Liver (tissue), 9 donors: ENCODE data around the gene LMBRD1. TPM values are rescaled to one million over a fixed set of nuclear protein-coding genes. Genes with fewer than 3 reads are reported as not detected.
"Not testable (repeated sequence)": the region's sequence is repeated elsewhere in the genome, so short reads cannot be mapped to it uniquely, and the experiment has no call there.

Experiments
- DNase-seq: peaks from one replicate; pipeline ENCODE4 v3.0.0-alpha.2; 2017; ENCODE audit warnings: low spot score
- H3K27ac ChIP-seq, 2 donors: one replicate each; pipeline ENCODE4 v1.7.0; 2013; ENCODE audit warnings: inconsistent platforms in 2 of 2, low read length in 2 of 2, control low read depth in 1 of 2, low read depth in 1 of 2, mild to moderate bottlenecking in 1 of 2
- H3K27me3 ChIP-seq, 4 donors: one replicate each; pipeline versions ENCODE4 v1.6.1 to v1.7.0; 2013; ENCODE audit warnings: low read length in 3 of 4, inconsistent platforms in 1 of 4, mild to moderate bottlenecking in 1 of 4, moderate library complexity in 1 of 4; ENCODE audit not compliant: control insufficient read depth in 4 of 4, insufficient read depth in 4 of 4
- H3K36me3 ChIP-seq, 4 donors: one replicate each; pipeline versions ENCODE4 v1.6.1 to v1.7.0; 2013; ENCODE audit warnings: low read length in 3 of 4, mild to moderate bottlenecking in 3 of 4, low read depth in 1 of 4, moderate library complexity in 1 of 4; ENCODE audit not compliant: control insufficient read depth in 4 of 4, insufficient read depth in 3 of 4
- H3K4me1 ChIP-seq, 4 donors: one replicate each; pipeline versions ENCODE4 v1.6.1 to v1.7.0; 2013; ENCODE audit warnings: low read length in 3 of 4, mild to moderate bottlenecking in 3 of 4, moderate library complexity in 1 of 4; ENCODE audit not compliant: control insufficient read depth in 4 of 4, insufficient read depth in 4 of 4
- H3K4me3 ChIP-seq, 3 donors: one replicate each; pipeline versions ENCODE4 v1.6.1 to v1.7.0; 2013; ENCODE audit warnings: low read length in 3 of 3, control low read depth in 1 of 3, low read depth in 1 of 3, mild to moderate bottlenecking in 1 of 3
- H3K9ac ChIP-seq, 2 donors: one replicate each; pipeline ENCODE4 v1.7.0; 2013; ENCODE audit warnings: low read length in 2 of 2, mild to moderate bottlenecking in 2 of 2, moderate library complexity in 2 of 2, control low read depth in 1 of 2, low read depth in 1 of 2
- H3K9me3 ChIP-seq, 4 donors: one replicate each; pipeline versions ENCODE4 v1.6.1 to v1.7.0; 2013; ENCODE audit warnings: low read length in 3 of 4; ENCODE audit not compliant: control insufficient read depth in 4 of 4
- EGR1 ChIP-seq, 2 donors: IDR thresholded peaks; 2 replicates each; pipeline ENCODE4 v1.6.1; 2016 to 2018; ENCODE audit warnings: antibody characterized with exemption in 2 of 2, low read depth in 2 of 2
- FOXA1 ChIP-seq: IDR thresholded peaks from 2 replicates; pipeline ENCODE4 v1.6.1; 2016; ENCODE audit warnings: antibody characterized with exemption
- FOXA2 ChIP-seq: IDR thresholded peaks from 2 replicates; pipeline ENCODE4 v1.6.1; 2016; ENCODE audit warnings: antibody characterized with exemption
- GABPA ChIP-seq, 2 donors: IDR thresholded peaks in 1 of 2; conservative IDR thresholded peaks in 1 of 2; 2 replicates each; pipeline ENCODE4 v1.6.1; 2016; ENCODE audit warnings: antibody characterized with exemption in 2 of 2, mild to moderate bottlenecking in 1 of 2, moderate library complexity in 1 of 2
- HNF4G ChIP-seq: IDR thresholded peaks from 2 replicates; pipeline ENCODE4 v1.6.1; 2016; ENCODE audit warnings: antibody characterized with exemption
- MAX ChIP-seq: IDR thresholded peaks from 2 replicates; pipeline ENCODE4 v1.6.1; 2016; ENCODE audit warnings: antibody characterized with exemption
- NR2F2 ChIP-seq: IDR thresholded peaks from 2 replicates; pipeline ENCODE4 v1.6.1; 2016; ENCODE audit warnings: antibody characterized with exemption
- REST ChIP-seq: IDR thresholded peaks from 2 replicates; pipeline ENCODE4 v1.6.1; 2016; ENCODE audit warnings: antibody characterized with exemption, mild to moderate bottlenecking
- RXRA ChIP-seq, 2 donors: IDR thresholded peaks; 2 replicates each; pipeline ENCODE4 v1.6.1; 2017 to 2018; ENCODE audit warnings: antibody characterized with exemption in 2 of 2, mild to moderate bottlenecking in 1 of 2
- SP1 ChIP-seq: IDR thresholded peaks from 2 replicates; pipeline ENCODE4 v1.6.1; 2018; ENCODE audit warnings: antibody characterized with exemption, mild to moderate bottlenecking
- TAF1 ChIP-seq: conservative IDR thresholded peaks from 2 replicates; pipeline ENCODE4 v1.6.1; 2016; ENCODE audit warnings: antibody characterized with exemption, mild to moderate bottlenecking
- YY1 ChIP-seq: IDR thresholded peaks from 2 replicates; pipeline ENCODE4 v1.6.1; 2016; ENCODE audit warnings: antibody characterized with exemption, mild to moderate bottlenecking
- WGBS: extraction: QIAGEN DNeasy Blood & Tissue Kit; methylation state at CpG from one replicate; pipeline ENCODE4 v1.1.7; 2013; 5-methylcytosine and 5-hydroxymethylcytosine counted together
- polyA plus RNA-seq, 2 donors: library from polyadenylated mRNA; stranded (reverse) in 1 of 2; unstranded in 1 of 2; fragments of 200-250 nt in 1 of 2; fragments of >200 nt in 1 of 2; fragmentation: Nextera tagmentation in 1 of 2; extraction: Ambion mirVana in 1 of 2; gene quantifications; one replicate each; pipeline versions ENCODE4 v1.2.1 to v1.2.3, GENCODE V29; 2013 to 2015
- total RNA-seq, 2 donors: library from RNA; depleted of rRNA; stranded (reverse); fragments of >200 nt; gene quantifications; one replicate each; pipeline ENCODE4 v1.2.3, GENCODE V29; 2014
- TF ChIP-seq, protein P1 (sequence below): IDR thresholded peaks from 2 replicates; pipeline ENCODE4 v1.6.1; 2016; ENCODE audit warnings: antibody characterized with exemption
- TF ChIP-seq, protein P2 (sequence below): fragments of 150-350 bp; IDR thresholded peaks from 2 replicates; pipeline ENCODE4 v1.5.1; 2017; ENCODE audit warnings: improper control_type of control experiment, low read depth, low read length; ENCODE audit not compliant: missing input control
- TF ChIP-seq, protein P3 (sequence below): IDR thresholded peaks from 2 replicates; pipeline ENCODE4 v1.6.1; 2016; ENCODE audit warnings: antibody characterized with exemption
- donor health status: healthy.
- donor health status: healthy.
- donor health status: healthy.
- donor health status: healthy.
- donor health status: healthy.

Gene LMBRD1
- total and polyA plus RNA-seq, 4 donors: 33.2 to 54.5 (median 43.3) TPM

GRCh38 chr6:69801225-69801624 lies 4.4 kb upstream of the LMBRD1 start:
- H3K9ac ChIP-seq: no peak overlapping the region
- H3K36me3 ChIP-seq: no peaks in the 10 kb centered on the region
- no peak overlapping the region for H3K4me3 ChIP-seq
- H3K27ac ChIP-seq: no peak overlapping the region
- no peak for DNase-seq
- no peak for TF ChIP-seq YY1
- TF ChIP-seq, protein P1, sequence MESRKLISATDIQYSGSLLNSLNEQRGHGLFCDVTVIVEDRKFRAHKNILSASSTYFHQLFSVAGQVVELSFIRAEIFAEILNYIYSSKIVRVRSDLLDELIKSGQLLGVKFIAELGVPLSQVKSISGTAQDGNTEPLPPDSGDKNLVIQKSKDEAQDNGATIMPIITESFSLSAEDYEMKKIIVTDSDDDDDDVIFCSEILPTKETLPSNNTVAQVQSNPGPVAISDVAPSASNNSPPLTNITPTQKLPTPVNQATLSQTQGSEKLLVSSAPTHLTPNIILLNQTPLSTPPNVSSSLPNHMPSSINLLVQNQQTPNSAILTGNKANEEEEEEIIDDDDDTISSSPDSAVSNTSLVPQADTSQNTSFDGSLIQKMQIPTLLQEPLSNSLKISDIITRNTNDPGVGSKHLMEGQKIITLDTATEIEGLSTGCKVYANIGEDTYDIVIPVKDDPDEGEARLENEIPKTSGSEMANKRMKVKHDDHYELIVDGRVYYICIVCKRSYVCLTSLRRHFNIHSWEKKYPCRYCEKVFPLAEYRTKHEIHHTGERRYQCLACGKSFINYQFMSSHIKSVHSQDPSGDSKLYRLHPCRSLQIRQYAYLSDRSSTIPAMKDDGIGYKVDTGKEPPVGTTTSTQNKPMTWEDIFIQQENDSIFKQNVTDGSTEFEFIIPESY: no peak
- no peak for TF ChIP-seq SP1
- TF ChIP-seq, protein P2, sequence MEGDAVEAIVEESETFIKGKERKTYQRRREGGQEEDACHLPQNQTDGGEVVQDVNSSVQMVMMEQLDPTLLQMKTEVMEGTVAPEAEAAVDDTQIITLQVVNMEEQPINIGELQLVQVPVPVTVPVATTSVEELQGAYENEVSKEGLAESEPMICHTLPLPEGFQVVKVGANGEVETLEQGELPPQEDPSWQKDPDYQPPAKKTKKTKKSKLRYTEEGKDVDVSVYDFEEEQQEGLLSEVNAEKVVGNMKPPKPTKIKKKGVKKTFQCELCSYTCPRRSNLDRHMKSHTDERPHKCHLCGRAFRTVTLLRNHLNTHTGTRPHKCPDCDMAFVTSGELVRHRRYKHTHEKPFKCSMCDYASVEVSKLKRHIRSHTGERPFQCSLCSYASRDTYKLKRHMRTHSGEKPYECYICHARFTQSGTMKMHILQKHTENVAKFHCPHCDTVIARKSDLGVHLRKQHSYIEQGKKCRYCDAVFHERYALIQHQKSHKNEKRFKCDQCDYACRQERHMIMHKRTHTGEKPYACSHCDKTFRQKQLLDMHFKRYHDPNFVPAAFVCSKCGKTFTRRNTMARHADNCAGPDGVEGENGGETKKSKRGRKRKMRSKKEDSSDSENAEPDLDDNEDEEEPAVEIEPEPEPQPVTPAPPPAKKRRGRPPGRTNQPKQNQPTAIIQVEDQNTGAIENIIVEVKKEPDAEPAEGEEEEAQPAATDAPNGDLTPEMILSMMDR: no peak
- TF ChIP-seq RXRA (IDR thresholded peaks at IDR 0.05): no peak
- TF ChIP-seq, protein P3, sequence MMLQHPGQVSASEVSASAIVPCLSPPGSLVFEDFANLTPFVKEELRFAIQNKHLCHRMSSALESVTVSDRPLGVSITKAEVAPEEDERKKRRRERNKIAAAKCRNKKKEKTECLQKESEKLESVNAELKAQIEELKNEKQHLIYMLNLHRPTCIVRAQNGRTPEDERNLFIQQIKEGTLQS: no peak
- no peak for TF ChIP-seq FOXA1
- no peak for TF ChIP-seq NR2F2
- TF ChIP-seq FOXA2: no peak
- no peak for TF ChIP-seq GABPA (IDR thresholded peaks at IDR 0.05 in 1 of 2, conservative IDR thresholded peaks at IDR 0.05 in 1 of 2)
- no peak for TF ChIP-seq TAF1
- TF ChIP-seq MAX: no peak
- no peak for TF ChIP-seq EGR1 (IDR thresholded peaks at IDR 0.05; ENCODE audit: low read depth in 2 of 2)
- TF ChIP-seq HNF4G: no peak
- no peak for TF ChIP-seq REST
- H3K4me1 ChIP-seq: peaks cover 0 to 4% (median 0%) of the 10 kb centered on the region in 4 donors
- H3K27me3 ChIP-seq: no peaks in the 10 kb centered on the region
- WGBS: 72% methylated on average over 1 of the region's 1 CpG
- no peaks in the 10 kb centered on the region for H3K9me3 ChIP-seq

DNA sequence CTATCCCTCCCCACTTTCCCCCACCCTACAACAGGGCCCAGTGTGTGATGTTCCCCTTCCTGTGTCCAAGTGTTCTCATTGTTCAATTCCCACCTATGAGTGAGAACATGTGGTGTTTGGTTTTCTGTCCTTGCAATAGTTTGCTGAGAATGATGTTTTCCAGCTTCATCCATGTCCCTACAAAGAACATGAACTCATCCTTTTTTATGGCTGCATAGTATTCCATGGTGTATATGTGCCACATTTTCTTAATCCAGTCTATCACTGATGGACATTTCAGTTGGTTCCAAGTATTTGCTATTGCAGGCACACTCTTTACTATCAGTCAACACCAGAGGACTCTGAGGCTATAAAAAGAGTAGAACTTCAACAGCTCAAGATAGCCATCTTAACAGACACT lies 2.0 kb upstream of the LMBRD1 start:
- not testable (repeated sequence) for H3K27ac ChIP-seq, H3K4me3 ChIP-seq, H3K27me3 ChIP-seq, H3K36me3 ChIP-seq, H3K9me3 ChIP-seq, DNase-seq, H3K9ac ChIP-seq
- peaks cover 4 to 15% (median 7%) of the 10 kb centered on the region in 4 donors for H3K4me1 ChIP-seq
